HL-60 (cell line): ENCODE measurements around the gene NDUFAF8.

Experiments
- CTCF ChIP-seq: IDR thresholded peaks from one replicate; pipeline ENCODE4 v1.5.1; 2011; ENCODE audit warnings: low read length, control low read depth, inconsistent platforms; ENCODE audit not compliant: insufficient read depth
- POLR2AphosphoS5 ChIP-seq: IDR thresholded peaks from 2 replicates; pipeline ENCODE4 v1.6.1; 2012; ENCODE audit warnings: low read depth

GRCh38 chr17:81241203-81241602, 2.1 kb downstream of the NDUFAF8 start:
- TF ChIP-seq CTCF (no peak), POLR2AphosphoS5 (no peak)
